WTC11 (cell line): ENCODE results near the gene RCAN2. TPM values are rescaled to one million over a fixed set of nuclear protein-coding genes. Genes with fewer than 3 reads are reported as not detected.

Source experiments
- ATAC-seq: fragments of 200-7000 bp; cut with Tn5 transposase; 2 replicates; pipeline ENCODE4 v1.10.0; 2021; ENCODE audit warnings: mild to moderate bottlenecking, moderate library complexity
- CTCF ChIA-PET: fragments of 300-600 bp; sonication (Branson Sonifier 250); formaldehyde crosslinking; loops from one replicate; lab custom pipeline; 2021; ENCODE audit warnings: antibody characterized with exemption; lab: Charles Lee
- POLR2A ChIA-PET: fragments of 350-600 bp; sonication (Branson Sonifier 250); formaldehyde crosslinking; loops from one replicate; lab custom pipeline; 2021; ENCODE audit warnings: antibody characterized with exemption; lab: Charles Lee
- DNase-seq: peaks from one replicate; pipeline ENCODE4 v3.0.0; 2021; ENCODE audit warnings: low spot score
- H3K27ac Mint-ChIP-seq: 2 replicates; pipeline ENCODE4 v1.8.0; 2021; ENCODE audit warnings: mixed read lengths
- H3K27me3 Mint-ChIP-seq: 2 replicates; pipeline ENCODE4 v1.8.0; 2021; ENCODE audit warnings: low read depth, mild to moderate bottlenecking, moderate library complexity, mixed read lengths
- H3K36me3 Mint-ChIP-seq: 2 replicates; pipeline ENCODE4 v1.8.0; 2021; ENCODE audit warnings: mixed read lengths
- H3K4me1 Mint-ChIP-seq: 2 replicates; pipeline ENCODE4 v1.8.0; 2022; ENCODE audit warnings: mixed read lengths
- H3K4me3 Mint-ChIP-seq: 2 replicates; pipeline ENCODE4 v1.8.0; 2021; ENCODE audit warnings: mild to moderate bottlenecking, moderate library complexity, mixed read lengths
- H3K9me3 Mint-ChIP-seq: 2 replicates; pipeline ENCODE4 v1.8.0; 2021; ENCODE audit warnings: mixed read lengths
- ELF4 ChIP-seq: sonication (generic); formaldehyde crosslinking; IDR thresholded peaks from 2 replicates; pipeline ENCODE4 v1.8.1; 2022; ENCODE audit warnings: low read depth, mild to moderate bottlenecking, moderate library complexity, missing genetic modification reagents
- TEAD4 ChIP-seq: sonication (generic); formaldehyde crosslinking; IDR thresholded peaks from 2 replicates; pipeline ENCODE4 v1.8.0; 2022; ENCODE audit warnings: mild to moderate bottlenecking, missing genetic modification reagents
- ZNF219 ChIP-seq: sonication (generic); formaldehyde crosslinking; IDR thresholded peaks from 2 replicates; pipeline ENCODE4 v1.8.0; 2023; ENCODE audit warnings: missing genetic modification reagents, mild to moderate bottlenecking, borderline replicate concordance
- ZNF396 ChIP-seq: fragments of 250-450 bp; sonication (Bioruptor Pico); IDR thresholded peaks from 2 replicates; pipeline ENCODE4 v1.8.0; 2021; ENCODE audit warnings: mild to moderate bottlenecking, moderate library complexity, borderline replicate concordance
- total RNA-seq: library from RNA; stranded (reverse); gene quantifications from 3 replicates; pipeline ENCODE4 v1.2.3, GENCODE V29; 2021
- TF ChIP-seq, protein P1 (sequence below): sonication (generic); formaldehyde crosslinking; IDR thresholded peaks from 2 replicates; pipeline ENCODE4 v1.8.0; 2022; ENCODE audit warnings: mild to moderate bottlenecking, missing genetic modification reagents
- TF ChIP-seq, protein P2 (sequence below): fragments of 250-450 bp; sonication (Bioruptor Pico); IDR thresholded peaks from 2 replicates; pipeline ENCODE4 v1.9.0; 2021; ENCODE audit warnings: mild to moderate bottlenecking
- TF ChIP-seq, protein P3 (sequence below): fragments of 250-450 bp; sonication (Bioruptor Pico); IDR thresholded peaks from 2 replicates; pipeline ENCODE4 v2.1.2; 2022; ENCODE audit warnings: mild to moderate bottlenecking, moderate library complexity
- TF ChIP-seq, protein P4 (sequence below): fragments of 200-600 bp; IDR thresholded peaks from 2 replicates; pipeline ENCODE4 v1.8.0; 2022; ENCODE audit warnings: antibody characterized with exemption
- TF ChIP-seq, protein P5 (sequence below): fragments of 250-450 bp; sonication (Bioruptor Pico); conservative IDR thresholded peaks from 2 replicates; pipeline ENCODE4 v1.9.0; 2021; ENCODE audit warnings: mild to moderate bottlenecking
- TF ChIP-seq, protein P6 (sequence below): sonication (generic); formaldehyde crosslinking; IDR thresholded peaks from 2 replicates; pipeline ENCODE4 v1.8.1; 2023; ENCODE audit warnings: mild to moderate bottlenecking, missing genetic modification reagents
- TF ChIP-seq, protein P7 (sequence below): sonication (generic); formaldehyde crosslinking; IDR thresholded peaks from 2 replicates; pipeline ENCODE4 v1.8.0; 2022; ENCODE audit warnings: mild to moderate bottlenecking, missing genetic modification reagents

RCAN2 gene
- total RNA-seq, 1 experiment from 2014 or later: 3.9 TPM

DNA sequence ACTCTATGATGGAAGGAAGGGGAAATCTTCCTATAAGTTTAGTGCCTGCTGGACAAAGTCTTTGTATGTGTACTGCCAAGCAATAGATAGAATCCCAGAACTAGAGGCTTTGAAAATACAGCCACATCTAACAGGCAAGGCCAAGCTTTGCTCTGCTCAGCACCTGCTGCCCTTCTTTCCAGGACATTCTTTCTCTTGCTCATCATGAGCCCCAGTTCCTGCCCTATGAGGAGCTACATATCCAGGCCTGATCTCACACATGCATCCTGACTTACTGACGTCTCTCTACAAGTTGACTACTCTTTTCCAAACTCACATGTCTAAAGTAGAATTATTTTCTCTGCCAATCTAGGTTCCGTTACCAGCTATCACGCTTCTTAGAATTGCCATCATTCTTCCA, 256.0 kb downstream of the RCAN2 start:
- peaks cover 16% of the 10 kb centered on the region for H3K9me3 Mint-ChIP-seq
- CTCF ChIA-PET: interaction anchor here (1.2 kb wide), 1 partner anchor 177 kb away, joined by 3 read pairs; no protein-coding TSS in a partner anchor
- ATAC-seq: no peak
- no peak overlapping the region for H3K27ac Mint-ChIP-seq
- H3K27me3 Mint-ChIP-seq: no peaks in the 10 kb centered on the region; the same call in none of the 2 replicates
- POLR2A ChIA-PET: interaction anchor here (0.6 kb wide), 1 partner anchor 56 kb away, joined by 3 read pairs; no protein-coding TSS in a partner anchor
- TF ChIP-seq, protein P1, sequence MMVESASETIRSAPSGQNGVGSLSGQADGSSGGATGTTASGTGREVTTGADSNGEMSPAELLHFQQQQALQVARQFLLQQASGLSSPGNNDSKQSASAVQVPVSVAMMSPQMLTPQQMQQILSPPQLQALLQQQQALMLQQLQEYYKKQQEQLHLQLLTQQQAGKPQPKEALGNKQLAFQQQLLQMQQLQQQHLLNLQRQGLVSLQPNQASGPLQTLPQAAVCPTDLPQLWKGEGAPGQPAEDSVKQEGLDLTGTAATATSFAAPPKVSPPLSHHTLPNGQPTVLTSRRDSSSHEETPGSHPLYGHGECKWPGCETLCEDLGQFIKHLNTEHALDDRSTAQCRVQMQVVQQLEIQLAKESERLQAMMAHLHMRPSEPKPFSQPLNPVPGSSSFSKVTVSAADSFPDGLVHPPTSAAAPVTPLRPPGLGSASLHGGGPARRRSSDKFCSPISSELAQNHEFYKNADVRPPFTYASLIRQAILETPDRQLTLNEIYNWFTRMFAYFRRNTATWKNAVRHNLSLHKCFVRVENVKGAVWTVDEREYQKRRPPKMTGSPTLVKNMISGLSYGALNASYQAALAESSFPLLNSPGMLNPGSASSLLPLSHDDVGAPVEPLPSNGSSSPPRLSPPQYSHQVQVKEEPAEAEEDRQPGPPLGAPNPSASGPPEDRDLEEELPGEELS (CRISPR knock-in tag): no peak
- TF ChIP-seq, protein P2, sequence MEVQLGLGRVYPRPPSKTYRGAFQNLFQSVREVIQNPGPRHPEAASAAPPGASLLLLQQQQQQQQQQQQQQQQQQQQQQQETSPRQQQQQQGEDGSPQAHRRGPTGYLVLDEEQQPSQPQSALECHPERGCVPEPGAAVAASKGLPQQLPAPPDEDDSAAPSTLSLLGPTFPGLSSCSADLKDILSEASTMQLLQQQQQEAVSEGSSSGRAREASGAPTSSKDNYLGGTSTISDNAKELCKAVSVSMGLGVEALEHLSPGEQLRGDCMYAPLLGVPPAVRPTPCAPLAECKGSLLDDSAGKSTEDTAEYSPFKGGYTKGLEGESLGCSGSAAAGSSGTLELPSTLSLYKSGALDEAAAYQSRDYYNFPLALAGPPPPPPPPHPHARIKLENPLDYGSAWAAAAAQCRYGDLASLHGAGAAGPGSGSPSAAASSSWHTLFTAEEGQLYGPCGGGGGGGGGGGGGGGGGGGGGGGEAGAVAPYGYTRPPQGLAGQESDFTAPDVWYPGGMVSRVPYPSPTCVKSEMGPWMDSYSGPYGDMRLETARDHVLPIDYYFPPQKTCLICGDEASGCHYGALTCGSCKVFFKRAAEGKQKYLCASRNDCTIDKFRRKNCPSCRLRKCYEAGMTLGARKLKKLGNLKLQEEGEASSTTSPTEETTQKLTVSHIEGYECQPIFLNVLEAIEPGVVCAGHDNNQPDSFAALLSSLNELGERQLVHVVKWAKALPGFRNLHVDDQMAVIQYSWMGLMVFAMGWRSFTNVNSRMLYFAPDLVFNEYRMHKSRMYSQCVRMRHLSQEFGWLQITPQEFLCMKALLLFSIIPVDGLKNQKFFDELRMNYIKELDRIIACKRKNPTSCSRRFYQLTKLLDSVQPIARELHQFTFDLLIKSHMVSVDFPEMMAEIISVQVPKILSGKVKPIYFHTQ (CRISPR knock-in tag): no peak
- TF ChIP-seq TEAD4 (CRISPR knock-in tag): no peak
- no peak for TF ChIP-seq ZNF396 (CRISPR knock-in tag)
- TF ChIP-seq, protein P3, sequence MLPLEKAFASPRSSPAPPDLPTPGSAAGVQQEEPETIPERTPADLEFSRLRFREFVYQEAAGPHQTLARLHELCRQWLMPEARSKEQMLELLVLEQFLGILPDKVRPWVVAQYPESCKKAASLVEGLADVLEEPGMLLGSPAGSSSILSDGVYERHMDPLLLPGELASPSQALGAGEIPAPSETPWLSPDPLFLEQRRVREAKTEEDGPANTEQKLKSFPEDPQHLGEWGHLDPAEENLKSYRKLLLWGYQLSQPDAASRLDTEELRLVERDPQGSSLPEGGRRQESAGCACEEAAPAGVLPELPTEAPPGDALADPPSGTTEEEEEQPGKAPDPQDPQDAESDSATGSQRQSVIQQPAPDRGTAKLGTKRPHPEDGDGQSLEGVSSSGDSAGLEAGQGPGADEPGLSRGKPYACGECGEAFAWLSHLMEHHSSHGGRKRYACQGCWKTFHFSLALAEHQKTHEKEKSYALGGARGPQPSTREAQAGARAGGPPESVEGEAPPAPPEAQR (CRISPR knock-in tag): no peak
- no peak for TF ChIP-seq ELF4
- TF ChIP-seq, protein P4, sequence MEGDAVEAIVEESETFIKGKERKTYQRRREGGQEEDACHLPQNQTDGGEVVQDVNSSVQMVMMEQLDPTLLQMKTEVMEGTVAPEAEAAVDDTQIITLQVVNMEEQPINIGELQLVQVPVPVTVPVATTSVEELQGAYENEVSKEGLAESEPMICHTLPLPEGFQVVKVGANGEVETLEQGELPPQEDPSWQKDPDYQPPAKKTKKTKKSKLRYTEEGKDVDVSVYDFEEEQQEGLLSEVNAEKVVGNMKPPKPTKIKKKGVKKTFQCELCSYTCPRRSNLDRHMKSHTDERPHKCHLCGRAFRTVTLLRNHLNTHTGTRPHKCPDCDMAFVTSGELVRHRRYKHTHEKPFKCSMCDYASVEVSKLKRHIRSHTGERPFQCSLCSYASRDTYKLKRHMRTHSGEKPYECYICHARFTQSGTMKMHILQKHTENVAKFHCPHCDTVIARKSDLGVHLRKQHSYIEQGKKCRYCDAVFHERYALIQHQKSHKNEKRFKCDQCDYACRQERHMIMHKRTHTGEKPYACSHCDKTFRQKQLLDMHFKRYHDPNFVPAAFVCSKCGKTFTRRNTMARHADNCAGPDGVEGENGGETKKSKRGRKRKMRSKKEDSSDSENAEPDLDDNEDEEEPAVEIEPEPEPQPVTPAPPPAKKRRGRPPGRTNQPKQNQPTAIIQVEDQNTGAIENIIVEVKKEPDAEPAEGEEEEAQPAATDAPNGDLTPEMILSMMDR: no peak
- TF ChIP-seq, protein P5, sequence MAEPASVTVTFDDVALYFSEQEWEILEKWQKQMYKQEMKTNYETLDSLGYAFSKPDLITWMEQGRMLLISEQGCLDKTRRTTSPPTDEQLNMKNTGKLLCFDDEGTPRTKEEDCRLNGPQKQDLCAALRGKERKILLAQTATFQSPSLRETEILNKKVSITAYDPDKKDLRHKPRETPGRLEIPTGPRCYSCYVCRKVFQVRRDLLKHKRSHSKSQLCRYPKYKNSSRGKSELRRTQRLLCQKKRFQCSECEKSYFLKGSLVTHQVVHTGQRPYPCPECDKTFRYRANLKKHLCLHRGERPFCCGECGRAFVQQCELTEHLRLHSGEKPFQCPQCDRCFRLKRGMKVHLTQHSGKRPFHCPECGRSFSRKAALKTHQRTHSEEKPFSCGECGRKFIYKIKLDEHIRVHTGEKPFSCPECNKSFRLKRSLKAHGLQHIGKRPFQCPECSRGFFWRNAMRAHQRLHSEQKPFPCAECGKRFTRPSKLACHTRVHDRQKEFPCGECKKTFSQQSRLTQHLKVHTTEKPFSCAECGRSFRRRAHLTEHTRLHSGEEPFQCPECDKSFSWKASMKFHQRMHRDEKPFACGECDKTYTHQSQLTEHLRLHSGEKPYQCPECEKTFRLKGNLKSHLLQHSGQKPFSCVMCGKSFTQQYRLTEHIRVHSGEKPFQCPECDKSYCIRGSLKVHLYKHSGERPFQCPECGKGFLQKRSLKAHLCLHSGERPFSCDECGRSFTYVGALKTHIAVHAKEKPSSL (CRISPR knock-in tag): no peak
- TF ChIP-seq, protein P6, sequence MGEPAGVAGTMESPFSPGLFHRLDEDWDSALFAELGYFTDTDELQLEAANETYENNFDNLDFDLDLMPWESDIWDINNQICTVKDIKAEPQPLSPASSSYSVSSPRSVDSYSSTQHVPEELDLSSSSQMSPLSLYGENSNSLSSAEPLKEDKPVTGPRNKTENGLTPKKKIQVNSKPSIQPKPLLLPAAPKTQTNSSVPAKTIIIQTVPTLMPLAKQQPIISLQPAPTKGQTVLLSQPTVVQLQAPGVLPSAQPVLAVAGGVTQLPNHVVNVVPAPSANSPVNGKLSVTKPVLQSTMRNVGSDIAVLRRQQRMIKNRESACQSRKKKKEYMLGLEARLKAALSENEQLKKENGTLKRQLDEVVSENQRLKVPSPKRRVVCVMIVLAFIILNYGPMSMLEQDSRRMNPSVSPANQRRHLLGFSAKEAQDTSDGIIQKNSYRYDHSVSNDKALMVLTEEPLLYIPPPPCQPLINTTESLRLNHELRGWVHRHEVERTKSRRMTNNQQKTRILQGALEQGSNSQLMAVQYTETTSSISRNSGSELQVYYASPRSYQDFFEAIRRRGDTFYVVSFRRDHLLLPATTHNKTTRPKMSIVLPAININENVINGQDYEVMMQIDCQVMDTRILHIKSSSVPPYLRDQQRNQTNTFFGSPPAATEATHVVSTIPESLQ: no peak
- TF ChIP-seq, protein P7, sequence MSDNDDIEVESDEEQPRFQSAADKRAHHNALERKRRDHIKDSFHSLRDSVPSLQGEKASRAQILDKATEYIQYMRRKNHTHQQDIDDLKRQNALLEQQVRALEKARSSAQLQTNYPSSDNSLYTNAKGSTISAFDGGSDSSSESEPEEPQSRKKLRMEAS (CRISPR knock-in tag): no peak
- no peak for TF ChIP-seq ZNF219 (CRISPR knock-in tag)
- TF ChIP-seq, all 79 proteins: peak for 0
- H3K36me3 Mint-ChIP-seq: peaks cover 11% of the 10 kb centered on the region
- H3K4me3 Mint-ChIP-seq: no peak overlapping the region
- H3K4me1 Mint-ChIP-seq: no peaks in the 10 kb centered on the region
- DNase-seq: no peak
